Uterus (tissue), 4 donors: Measurements from ENCODE around the gene CDX1. TPM values are rescaled to one million over a fixed set of nuclear protein-coding genes. Genes with fewer than 3 reads are reported as not detected.

Source experiments
- DNase-seq, 2 donors: peaks; one replicate each; pipeline ENCODE4 v3.0.0-alpha.2; 2019 to 2020
- H3K27ac ChIP-seq, 2 donors: fragments of 200-600 bp; sonication (generic); 1 replicate in 1 of 2; 2 replicates in 1 of 2; pipeline ENCODE4 v1.5.1; 2016 to 2018
- H3K27me3 ChIP-seq, 2 donors: fragments of 200-600 bp; sonication (generic); one replicate each; pipeline ENCODE4 v1.5.1; 2018 to 2019; ENCODE audit warnings: control low read depth in 1 of 2
- H3K36me3 ChIP-seq, 2 donors: fragments of 200-600 bp; sonication (generic); one replicate each; pipeline ENCODE4 v1.5.1; 2019; ENCODE audit warnings: control low read depth in 1 of 2
- H3K4me1 ChIP-seq, 2 donors: fragments of 200-600 bp; sonication (generic); one replicate each; pipeline ENCODE4 v1.5.1; 2018 to 2019; ENCODE audit warnings: control low read depth in 1 of 2
- H3K4me3 ChIP-seq, 2 donors: fragments of 200-600 bp; sonication (generic); 1 replicate in 1 of 2; 2 replicates in 1 of 2; pipeline ENCODE4 v1.5.1; 2018 to 2019; ENCODE audit warnings: mild to moderate bottlenecking in 1 of 2
- H3K9me3 ChIP-seq, 2 donors: fragments of 200-600 bp; sonication (generic); one replicate each; pipeline ENCODE4 v1.5.1; 2019; ENCODE audit warnings: control low read depth in 1 of 2
- POLR2A ChIP-seq, 2 donors: fragments of 450-650 bp; IDR thresholded peaks; one replicate each; pipeline ENCODE4 v1.6.1; 2016; ENCODE audit warnings: antibody characterized with exemption in 2 of 2, mild to moderate bottlenecking in 1 of 2, moderate library complexity in 1 of 2
- intact Hi-C: fragments of 100-400 bp; cut with DNase I; formaldehyde crosslinking; loops from one replicate; pipeline ENCODE4 v1.15.1; 2023; ENCODE audit warnings: low total_unique reads
- total RNA-seq, 4 donors: library from RNA; depleted of rRNA in 3 of 4; stranded (reverse); fragments of >200 nt in 3 of 4; gene quantifications; one replicate each; pipeline versions ENCODE4 v1.1.0 to v1.2.4, GENCODE V29; 2014 to 2023
- TF ChIP-seq, protein P1 (sequence below), 4 experiments: fragments of 200-600 bp in 2 of 4; fragments of 450-650 bp in 2 of 4; sonication (generic) in 2 of 4; IDR thresholded peaks; one replicate each; pipeline ENCODE4 v1.5.1; 2016 to 2019; ENCODE audit warnings: antibody characterized with exemption in 4 of 4, mild to moderate bottlenecking in 2 of 4, moderate library complexity in 1 of 4
- donor health status: DM: yes; HTN: yes; CAD: no.

Gene CDX1
- total RNA-seq, 4 donors from 2014 or later = 0.29 to 0.77 (median 0.38) TPM

DNA sequence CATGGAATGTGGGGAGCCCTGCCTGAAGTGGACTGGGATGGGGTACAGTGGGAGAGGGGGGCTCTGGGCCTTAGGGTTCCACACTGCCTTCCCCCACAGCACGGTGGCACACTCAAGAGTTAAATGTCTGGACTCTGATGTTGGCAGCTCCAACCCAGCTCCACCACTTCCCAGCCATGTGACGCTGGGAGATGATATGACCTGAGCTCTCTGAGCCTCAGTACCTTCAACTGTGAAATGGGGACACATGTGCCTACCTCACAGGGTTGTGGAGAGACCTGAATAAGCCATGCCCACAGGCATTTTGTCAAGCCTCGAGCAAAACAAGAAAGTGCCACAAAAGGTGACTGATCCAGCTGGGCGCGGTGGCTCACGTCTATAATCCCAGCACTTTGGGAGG lies 7.5 kb upstream of the CDX1 start:
- TF ChIP-seq POLR2A (IDR thresholded peaks at IDR 0.05) = no peak
- TF ChIP-seq, protein P1, sequence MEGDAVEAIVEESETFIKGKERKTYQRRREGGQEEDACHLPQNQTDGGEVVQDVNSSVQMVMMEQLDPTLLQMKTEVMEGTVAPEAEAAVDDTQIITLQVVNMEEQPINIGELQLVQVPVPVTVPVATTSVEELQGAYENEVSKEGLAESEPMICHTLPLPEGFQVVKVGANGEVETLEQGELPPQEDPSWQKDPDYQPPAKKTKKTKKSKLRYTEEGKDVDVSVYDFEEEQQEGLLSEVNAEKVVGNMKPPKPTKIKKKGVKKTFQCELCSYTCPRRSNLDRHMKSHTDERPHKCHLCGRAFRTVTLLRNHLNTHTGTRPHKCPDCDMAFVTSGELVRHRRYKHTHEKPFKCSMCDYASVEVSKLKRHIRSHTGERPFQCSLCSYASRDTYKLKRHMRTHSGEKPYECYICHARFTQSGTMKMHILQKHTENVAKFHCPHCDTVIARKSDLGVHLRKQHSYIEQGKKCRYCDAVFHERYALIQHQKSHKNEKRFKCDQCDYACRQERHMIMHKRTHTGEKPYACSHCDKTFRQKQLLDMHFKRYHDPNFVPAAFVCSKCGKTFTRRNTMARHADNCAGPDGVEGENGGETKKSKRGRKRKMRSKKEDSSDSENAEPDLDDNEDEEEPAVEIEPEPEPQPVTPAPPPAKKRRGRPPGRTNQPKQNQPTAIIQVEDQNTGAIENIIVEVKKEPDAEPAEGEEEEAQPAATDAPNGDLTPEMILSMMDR (IDR thresholded peaks at IDR 0.05) = no peak
- intact Hi-C loops = no loop called here
- H3K27ac ChIP-seq = peak overlapping the region; percentile 97 to 99
- no peak overlapping the region for H3K4me3 ChIP-seq
- peaks cover 0 to 23% of the 10 kb centered on the region in 2 donors for H3K4me1 ChIP-seq
- H3K36me3 ChIP-seq = no peaks in the 10 kb centered on the region
- no peak for DNase-seq
- H3K9me3 ChIP-seq = no peaks in the 10 kb centered on the region
- no peaks in the 10 kb centered on the region for H3K27me3 ChIP-seq

DNA sequence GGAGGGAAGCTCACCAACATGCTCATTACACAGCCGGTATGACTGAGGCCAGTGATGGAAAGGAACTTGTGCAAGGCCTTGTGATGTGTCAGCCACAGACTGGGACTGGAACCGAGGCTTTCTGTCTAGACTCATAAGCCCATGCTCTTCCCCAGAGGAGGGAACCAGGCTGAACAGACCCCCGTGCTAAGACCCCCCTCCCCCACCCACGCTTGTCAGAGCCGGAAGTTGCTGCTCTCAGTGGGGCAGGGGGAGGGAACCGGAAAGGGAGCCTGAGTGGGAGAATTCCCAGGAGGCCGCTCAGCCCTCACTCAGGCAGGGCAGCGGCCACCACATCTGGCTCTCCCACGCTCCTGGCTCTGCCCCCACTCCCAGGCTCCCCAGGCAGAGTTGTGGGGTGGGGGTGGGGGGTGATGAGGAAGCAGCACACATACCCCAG lies 6.8 kb upstream of the CDX1 start:
- no peak for TF ChIP-seq POLR2A (IDR thresholded peaks at IDR 0.05)
- TF ChIP-seq, protein P1 (IDR thresholded peaks at IDR 0.05) = no peak
- intact Hi-C loops = loop anchor here (10.0 kb wide), 1 partner anchor 55 kb away; no protein-coding TSS in a partner anchor
- peak overlapping the region; percentile 97 to 99 for H3K27ac ChIP-seq
- no peaks in the 10 kb centered on the region for H3K9me3 ChIP-seq
- H3K4me1 ChIP-seq = peaks cover 0 to 23% of the 10 kb centered on the region in 2 donors
- peak; percentile 77 to 78 for DNase-seq
- H3K27me3 ChIP-seq = no peaks in the 10 kb centered on the region
- no peak overlapping the region for H3K4me3 ChIP-seq
- no peaks in the 10 kb centered on the region for H3K36me3 ChIP-seq

DNA sequence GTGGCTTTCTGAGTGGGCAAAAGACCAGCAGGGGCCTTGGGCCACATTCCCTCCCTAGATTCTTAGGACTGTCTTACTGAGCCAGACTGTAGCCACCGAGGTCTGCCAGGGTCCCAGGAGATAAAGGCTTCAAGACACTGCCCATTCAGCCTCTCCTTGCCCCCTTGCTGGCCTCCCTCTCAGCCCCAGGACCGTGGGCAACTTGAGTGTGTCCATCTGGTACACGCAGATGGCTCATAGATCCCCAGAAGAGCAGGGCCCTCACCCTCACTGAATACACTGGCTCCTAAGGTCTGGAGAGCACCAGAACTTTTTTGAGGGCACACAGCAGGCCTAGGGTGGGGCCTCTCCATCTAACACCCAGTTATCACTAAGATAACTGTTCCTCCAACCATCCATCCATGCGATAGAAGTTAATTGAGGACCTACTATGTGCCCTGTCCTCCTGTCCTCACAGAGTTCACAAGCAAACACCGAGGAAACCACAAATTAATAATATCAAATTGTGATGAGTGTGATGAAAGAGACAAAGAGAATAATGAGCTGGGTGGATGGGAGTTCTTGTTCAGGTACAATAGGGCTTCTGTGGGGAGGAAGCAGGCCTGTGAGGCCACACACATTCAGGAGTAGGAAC lies 6.0 kb upstream of the CDX1 start:
- H3K27me3 ChIP-seq = no peaks in the 10 kb centered on the region
- peak overlapping the region; percentile 97 to 99 for H3K27ac ChIP-seq
- H3K9me3 ChIP-seq = no peaks in the 10 kb centered on the region
- DNase-seq = no peak
- H3K4me3 ChIP-seq = no peak overlapping the region
- intact Hi-C loops = loop anchor here (10.0 kb wide), 1 partner anchor 54 kb away; no protein-coding TSS in a partner anchor
- TF ChIP-seq, protein P1 (IDR thresholded peaks at IDR 0.05) = no peak
- TF ChIP-seq POLR2A (IDR thresholded peaks at IDR 0.05) = no peak
- H3K4me1 ChIP-seq = peaks cover 0 to 23% of the 10 kb centered on the region in 2 donors
- H3K36me3 ChIP-seq = no peaks in the 10 kb centered on the region

DNA sequence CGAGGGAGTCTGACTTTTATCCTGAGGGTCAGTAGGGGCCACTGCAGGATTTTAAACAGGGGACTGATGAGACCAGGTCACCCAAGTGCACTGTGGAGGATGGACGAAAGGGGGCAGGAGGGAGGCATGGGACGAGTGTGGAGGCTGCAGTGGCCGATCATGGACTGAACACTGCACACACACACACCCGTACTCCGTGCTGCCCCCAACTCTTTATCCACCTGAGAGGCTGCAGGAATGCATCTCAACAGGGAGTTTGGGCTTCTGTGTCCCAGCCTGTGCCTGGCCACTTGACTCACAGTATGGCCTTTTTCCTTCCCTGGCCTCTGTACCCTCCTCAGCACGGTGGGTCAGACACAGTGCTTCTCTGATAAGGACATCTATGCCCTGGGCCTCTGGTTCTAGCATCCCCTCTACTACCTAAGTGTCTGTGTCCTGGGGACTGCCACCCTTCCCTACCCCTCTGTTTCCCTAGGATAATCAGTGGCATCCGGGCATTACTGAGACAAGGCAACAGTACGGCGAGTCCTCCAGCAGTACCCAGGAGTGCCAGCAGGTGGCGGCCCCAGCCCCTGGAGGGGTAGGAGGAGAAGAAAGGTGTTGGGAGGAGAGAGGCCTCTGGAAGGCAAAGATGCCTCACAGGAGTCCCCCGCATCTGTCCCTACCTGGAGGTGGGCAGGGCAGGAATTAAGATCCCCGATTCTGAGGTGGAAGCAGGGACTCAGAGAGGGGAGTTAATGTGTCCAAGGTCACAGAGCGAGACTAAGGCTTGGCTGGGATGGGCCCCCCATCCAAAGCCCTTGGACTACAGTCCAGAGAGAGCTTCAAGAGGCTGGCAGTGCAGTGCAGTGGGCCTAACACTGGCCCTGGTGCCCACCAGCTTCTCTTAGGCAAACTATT lies 5.1 kb upstream of the CDX1 start:
- no peak for TF ChIP-seq POLR2A (IDR thresholded peaks at IDR 0.05)
- TF ChIP-seq, protein P1 (IDR thresholded peaks at IDR 0.05) = peak; percentile 88 to 94 (median 90)
- Histone ChIP-seq H3K27ac (peak overlapping the region; percentile 97 to 99), H3K4me3 (no peak overlapping the region), H3K27me3 (no peaks in the 10 kb centered on the region), H3K36me3 (no peaks in the 10 kb centered on the region), H3K4me1 (peaks cover 0 to 18% of the 10 kb centered on the region in 2 donors), H3K9me3 (no peaks in the 10 kb centered on the region)
- intact Hi-C loops = loop anchor here (10.0 kb wide), 1 partner anchor 53 kb away; no protein-coding TSS in a partner anchor
- peak; percentile 86 to 89 for DNase-seq
